Effector memory CD8-positive, alpha-beta T cell (primary cell): ENCODE measurements around the gene SPAG9.

Experiments used
- ATAC-seq: fragments of 150-1000 bp; cut with Tn5 transposase; replicated peaks from 2 replicates; pipeline ENCODE4 v1.10.0; 2021; ENCODE audit warnings: mild to moderate bottlenecking, moderate library complexity
- DNase-seq, 3 experiments: peaks; one replicate each; pipeline ENCODE4 v3.0.0; 2021
- H3K27ac Mint-ChIP-seq, 2 donors: one replicate each; pipeline ENCODE4 v1.8.0; 2022; ENCODE audit warnings: mild to moderate bottlenecking in 2 of 2, mixed read lengths in 2 of 2, moderate library complexity in 2 of 2
- H3K27me3 Mint-ChIP-seq, 2 donors: one replicate each; pipeline ENCODE4 v1.8.0; 2022; ENCODE audit warnings: mixed read lengths in 2 of 2
- H3K36me3 Mint-ChIP-seq: one replicate; pipeline ENCODE4 v1.8.0; 2022; ENCODE audit warnings: mild to moderate bottlenecking, moderate library complexity, mixed read lengths; ENCODE audit not compliant: insufficient read depth
- H3K4me1 Mint-ChIP-seq, 2 donors: one replicate each; pipeline ENCODE4 v1.8.0; 2022; ENCODE audit warnings: low read depth in 2 of 2, mixed read lengths in 2 of 2
- H3K4me3 Mint-ChIP-seq, 2 donors: one replicate each; pipeline ENCODE4 v1.8.0; 2022; ENCODE audit warnings: mild to moderate bottlenecking in 2 of 2, mixed read lengths in 2 of 2, moderate library complexity in 2 of 2
- H3K9me3 Mint-ChIP-seq, 2 donors: one replicate each; pipeline ENCODE4 v1.8.0; 2022; ENCODE audit warnings: mixed read lengths in 2 of 2

The SPAG9 gene

GRCh38 chr17:50918071-50918932, 202.4 kb downstream of the SPAG9 start:
- peak overlapping the region; percentile 8 to 52 for H3K4me3 Mint-ChIP-seq
- DNase-seq (no peak), ATAC-seq (no peak)
- H3K36me3 Mint-ChIP-seq = peaks cover 14% of the 10 kb centered on the region
- no peaks in the 10 kb centered on the region for H3K9me3 Mint-ChIP-seq
- no peaks in the 10 kb centered on the region for H3K27me3 Mint-ChIP-seq
- peak overlapping the region; percentile 99 to 100 for H3K27ac Mint-ChIP-seq
- peaks cover 13 to 39% of the 10 kb centered on the region in 2 donors for H3K4me1 Mint-ChIP-seq

- H3K9me3 Mint-ChIP-seq = no peaks in the 10 kb centered on the region
- ATAC-seq = no peak
- H3K27ac Mint-ChIP-seq = peak overlapping the region in 1 of 2 donors; percentile 65
- no peaks in the 10 kb centered on the region for H3K27me3 Mint-ChIP-seq
- DNase-seq = no peak
- H3K4me1 Mint-ChIP-seq = peaks cover 13 to 39% of the 10 kb centered on the region in 2 donors
- H3K4me3 Mint-ChIP-seq = no peak overlapping the region
- H3K36me3 Mint-ChIP-seq = peaks cover 14% of the 10 kb centered on the region
Measured at GRCh38 chr17:50917418-50917743, 203.3 kb downstream of the SPAG9 start.

GRCh38 chr17:50916708-50917417, 203.8 kb downstream of the SPAG9 start:
- H3K4me3 Mint-ChIP-seq = no peak overlapping the region
- peaks cover 13 to 35% of the 10 kb centered on the region in 2 donors for H3K4me1 Mint-ChIP-seq
- H3K27ac Mint-ChIP-seq = peak overlapping the region; percentile 65 to 86
- ATAC-seq (no peak), DNase-seq (no peak)
- no peaks in the 10 kb centered on the region for H3K27me3 Mint-ChIP-seq
- no peaks in the 10 kb centered on the region for H3K9me3 Mint-ChIP-seq
- peaks cover 14% of the 10 kb centered on the region for H3K36me3 Mint-ChIP-seq

GRCh38 chr17:50916026-50916707, 204.5 kb downstream of the SPAG9 start:
- Mint-ChIP-seq H3K4me1 (peaks cover 13 to 32% of the 10 kb centered on the region in 2 donors), H3K36me3 (peaks cover 14% of the 10 kb centered on the region)
- ATAC-seq = no peak

GRCh38 chr17:50914505-50915063, 206.1 kb downstream of the SPAG9 start:
- Mint-ChIP-seq H3K36me3 (peaks cover 17% of the 10 kb centered on the region), H3K27ac (peak overlapping the region in 1 of 2 donors; percentile 28)

More at GRCh38 chr17:50916026-50916707, 204.5 kb downstream of the SPAG9 start:
- no peak overlapping the region for H3K4me3 Mint-ChIP-seq
- no peaks in the 10 kb centered on the region for H3K27me3 Mint-ChIP-seq
- DNase-seq = no peak
- H3K27ac Mint-ChIP-seq = peak overlapping the region; percentile 65 to 86
- H3K9me3 Mint-ChIP-seq = no peaks in the 10 kb centered on the region

GRCh38 chr17:50913120-50913519, 207.5 kb downstream of the SPAG9 start:
- DNase-seq (no peak), ATAC-seq (no peak)
- Mint-ChIP-seq H3K27ac (peak overlapping the region; percentile 84 to 86), H3K36me3 (peaks cover 6% of the 10 kb centered on the region), H3K9me3 (no peaks in the 10 kb centered on the region), H3K4me3 (no peak overlapping the region), H3K4me1 (peaks cover 27 to 32% of the 10 kb centered on the region in 2 donors), H3K27me3 (no peaks in the 10 kb centered on the region)

More at GRCh38 chr17:50914505-50915063, 206.1 kb downstream of the SPAG9 start:
- Mint-ChIP-seq H3K4me3 (no peak overlapping the region), H3K9me3 (no peaks in the 10 kb centered on the region), H3K27me3 (no peaks in the 10 kb centered on the region), H3K4me1 (peaks cover 23 to 32% of the 10 kb centered on the region in 2 donors)
- ATAC-seq (no peak), DNase-seq (no peak)
